KMS-11 (cell line): Measurements from ENCODE around the gene PAK2.

Experiments used
- H2AFZ ChIP-seq: fragments of 200-600 bp; sonication (generic); 2 replicates; pipeline ENCODE4 v1.6.1; 2016; ENCODE audit warnings: antibody characterized with exemption, mixed run types, low read depth
- H3K27ac ChIP-seq: fragments of 200-600 bp; sonication (generic); 2 replicates; pipeline ENCODE4 v1.6.1; 2016; ENCODE audit warnings: mild to moderate bottlenecking, mixed run types
- H3K27me3 ChIP-seq: fragments of 200-600 bp; sonication (generic); 2 replicates; pipeline ENCODE4 v1.6.1; 2017; ENCODE audit warnings: mild to moderate bottlenecking, low read depth, mixed run types, moderate library complexity; ENCODE audit not compliant: insufficient read depth
- H3K36me3 ChIP-seq: fragments of 200-600 bp; sonication (generic); 2 replicates; pipeline ENCODE4 v1.6.1; 2017; ENCODE audit warnings: mild to moderate bottlenecking, mixed run types; ENCODE audit not compliant: insufficient read depth
- H3K4me1 ChIP-seq: fragments of 200-600 bp; sonication (generic); 2 replicates; pipeline ENCODE4 v1.6.1; 2016; ENCODE audit warnings: mild to moderate bottlenecking, low read depth, mixed run types; ENCODE audit not compliant: poor library complexity, severe bottlenecking
- H3K4me2 ChIP-seq: fragments of 200-600 bp; sonication (generic); 2 replicates; pipeline ENCODE4 v1.7.0; 2016; ENCODE audit warnings: mild to moderate bottlenecking, mixed run types
- H3K4me3 ChIP-seq: fragments of 200-600 bp; sonication (generic); IDR thresholded peaks from 2 replicates; pipeline ENCODE4 v1.6.1; 2017; ENCODE audit warnings: low read depth, low read length, mixed read lengths; ENCODE audit not compliant: insufficient read depth
- H3K79me2 ChIP-seq: fragments of 200-600 bp; sonication (generic); 2 replicates; pipeline ENCODE4 v1.6.1; 2016; ENCODE audit warnings: low read depth, mixed run types; ENCODE audit not compliant: insufficient read depth
- H3K9ac ChIP-seq: fragments of 200-600 bp; sonication (generic); 2 replicates; pipeline ENCODE4 v1.6.1; 2016; ENCODE audit warnings: mild to moderate bottlenecking, mixed run types
- H4K20me1 ChIP-seq: fragments of 200-600 bp; sonication (generic); 2 replicates; pipeline ENCODE4 v1.6.1; 2016; ENCODE audit warnings: mild to moderate bottlenecking, mixed run types; ENCODE audit not compliant: insufficient read depth
- CTCF ChIP-seq: fragments of 200-600 bp; sonication (generic); conservative IDR thresholded peaks from 2 replicates; pipeline ENCODE4 v1.6.1; 2017; ENCODE audit warnings: low read depth, mild to moderate bottlenecking, antibody characterized with exemption, low read length, moderate library complexity, mixed read lengths

Gene PAK2

DNA sequence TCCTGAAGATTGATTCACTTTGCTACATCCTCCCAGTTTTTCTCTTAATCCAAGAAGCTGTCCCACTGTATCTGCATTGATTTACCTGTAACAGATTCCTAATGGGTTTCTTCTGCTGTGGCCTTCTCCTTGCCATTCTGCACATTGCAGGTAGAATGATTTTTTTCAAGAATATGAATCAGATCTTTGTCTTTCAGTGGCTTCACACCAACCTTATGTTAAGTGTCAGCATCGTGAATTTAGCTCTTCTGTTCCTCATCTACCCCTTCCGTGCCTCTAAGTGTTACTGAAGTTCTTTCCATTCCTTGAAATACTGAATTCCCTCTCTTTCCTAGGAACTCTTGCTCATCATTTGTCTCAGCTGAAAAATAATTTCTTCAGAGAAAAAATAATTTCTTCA is 135.6 kb downstream of the PAK2 start:
- H3K79me2 ChIP-seq: peaks cover 98% of the 10 kb centered on the region
- H3K4me2 ChIP-seq: no peak overlapping the region
- H3K27ac ChIP-seq: no peak overlapping the region
- TF ChIP-seq CTCF: no peak
- no peak overlapping the region for H2AFZ ChIP-seq
- peaks cover 3% of the 10 kb centered on the region for H3K4me1 ChIP-seq
- H3K4me3 ChIP-seq: no peak overlapping the region
- no peaks in the 10 kb centered on the region for H3K27me3 ChIP-seq
- H3K36me3 ChIP-seq: no peaks in the 10 kb centered on the region; the same call in 1 of the 2 replicates
- no peak overlapping the region for H3K9ac ChIP-seq
- peaks cover 10% of the 10 kb centered on the region for H4K20me1 ChIP-seq
